Erythroblast (primary cell): ENCODE results near the gene ZNF746.

Experiments used
- GATA1 ChIP-seq: IDR thresholded peaks from 2 replicates; pipeline ENCODE4 v1.6.1; 2011; ENCODE audit warnings: low read depth, mild to moderate bottlenecking, control low read depth, low read length, moderate library complexity
- POLR2A ChIP-seq: IDR thresholded peaks from 2 replicates; pipeline ENCODE4 v1.6.1; 2011; ENCODE audit warnings: mild to moderate bottlenecking, low read length

- TF ChIP-seq POLR2A (no peak), GATA1 (no peak)
These were observed 4.0 kb upstream of the ZNF746 start for GRCh38 chr7:149501651-149502050.
